HUES6 (cell line): Measurements from ENCODE around the gene APMAP.

Experiments
- H3K27ac ChIP-seq: 2 replicates; pipeline ENCODE4 v1.7.0; 2013; ENCODE audit warnings: low read depth, mild to moderate bottlenecking, low read length, inconsistent platforms
- H3K27me3 ChIP-seq: 2 replicates; pipeline ENCODE4 v1.6.1; 2013; ENCODE audit warnings: low read length; ENCODE audit not compliant: control insufficient read depth, insufficient read depth
- H3K36me3 ChIP-seq: 2 replicates; pipeline ENCODE4 v1.6.1; 2013; ENCODE audit warnings: low read length; ENCODE audit not compliant: control insufficient read depth, insufficient read depth
- H3K4me1 ChIP-seq: 2 replicates; pipeline ENCODE4 v1.6.1; 2013; ENCODE audit warnings: low read length; ENCODE audit not compliant: control insufficient read depth, insufficient read depth
- H3K4me3 ChIP-seq: 2 replicates; pipeline ENCODE4 v1.5.1; 2013; ENCODE audit warnings: low read depth, low read length
- H3K9ac ChIP-seq: one replicate; pipeline ENCODE4 v1.6.1; 2013; ENCODE audit warnings: mild to moderate bottlenecking, low read length
- H3K9me3 ChIP-seq: 2 replicates; pipeline ENCODE4 v1.6.1; 2013; ENCODE audit warnings: low read depth, low read length; ENCODE audit not compliant: control insufficient read depth, insufficient read depth

The APMAP gene

GRCh38 chr20:24992487-24993205, at the start of gene APMAP:
TSS of gene APMAP (minus strand) at chr20:24992751. CDS start at chr20:24992688, 63 bp downstream.
- peak within 1 kb of the TSS; percentile 91 for H3K9ac ChIP-seq
- peak within 1 kb of the TSS; percentile 60 for H3K27ac ChIP-seq
- peak within 1 kb of the TSS; percentile 99 for H3K4me3 ChIP-seq
- no peaks in the 10 kb centered on the region; the same call in 1 of the 2 replicates for H3K36me3 ChIP-seq
- no peaks in the 10 kb centered on the region for H3K9me3 ChIP-seq
- H3K4me1 ChIP-seq, result peaks cover 10% of the 10 kb centered on the region; the same call in 1 of the 2 replicates
- peaks cover 5% of the 10 kb centered on the region for H3K27me3 ChIP-seq

- Histone ChIP-seq H3K27ac (no peak overlapping the region), H3K36me3 (no peaks in the 10 kb centered on the region), H3K4me1 (no peaks in the 10 kb centered on the region), H3K4me3 (no peak overlapping the region), H3K27me3 (no peaks in the 10 kb centered on the region), H3K9ac (no peak overlapping the region), H3K9me3 (no peaks in the 10 kb centered on the region)
These were observed 49.4 kb upstream of the APMAP start for GRCh38 chr20:25041813-25042530.

- Histone ChIP-seq H3K9ac (no peak overlapping the region), H3K4me1 (no peaks in the 10 kb centered on the region)
These were observed 47.9 kb upstream of the APMAP start for GRCh38 chr20:25040438-25040831.

GRCh38 chr20:25039697-25040437, 47.3 kb upstream of the APMAP start:
- Histone ChIP-seq H3K4me1 (no peaks in the 10 kb centered on the region), H3K27me3 (no peaks in the 10 kb centered on the region), H3K36me3 (no peaks in the 10 kb centered on the region), H3K27ac (no peak overlapping the region), H3K9ac (no peak overlapping the region), H3K4me3 (no peak overlapping the region), H3K9me3 (no peaks in the 10 kb centered on the region)

More at GRCh38 chr20:25040438-25040831, 47.9 kb upstream of the APMAP start:
- Histone ChIP-seq H3K27ac (no peak overlapping the region), H3K4me3 (no peak overlapping the region), H3K9me3 (no peaks in the 10 kb centered on the region), H3K27me3 (no peaks in the 10 kb centered on the region), H3K36me3 (no peaks in the 10 kb centered on the region)

GRCh38 chr20:25038591-25039015, 46.1 kb upstream of the APMAP start:
- Histone ChIP-seq H3K4me1 (no peaks in the 10 kb centered on the region), H3K27ac (no peak overlapping the region), H3K27me3 (no peaks in the 10 kb centered on the region), H3K9me3 (no peaks in the 10 kb centered on the region), H3K36me3 (no peaks in the 10 kb centered on the region), H3K4me3 (no peak overlapping the region), H3K9ac (no peak overlapping the region)

- H3K27me3 ChIP-seq, result 0 out of 2 replicates have a peak, but pooled peaks cover 3% of the 10 kb centered on the region
- H3K4me1 ChIP-seq, result no peaks in the 10 kb centered on the region
- H3K27ac ChIP-seq, result no peak overlapping the region
- H3K9ac ChIP-seq, result no peak overlapping the region
- H3K36me3 ChIP-seq, result no peaks in the 10 kb centered on the region
- H3K4me3 ChIP-seq, result no peak overlapping the region
- H3K9me3 ChIP-seq, result no peaks in the 10 kb centered on the region
These were observed 45.5 kb upstream of the APMAP start for GRCh38 chr20:25038103-25038410.

GRCh38 chr20:25037288-25038102, 44.9 kb upstream of the APMAP start:
- Histone ChIP-seq H3K4me1 (peaks cover 3% of the 10 kb centered on the region; the same call in 1 of the 2 replicates), H3K27me3 (0 out of 2 replicates have a peak, but pooled peaks cover 5% of the 10 kb centered on the region), H3K9ac (no peak overlapping the region), H3K4me3 (no peak overlapping the region), H3K9me3 (no peaks in the 10 kb centered on the region), H3K27ac (no peak overlapping the region), H3K36me3 (no peaks in the 10 kb centered on the region)

- no peak overlapping the region for H3K4me3 ChIP-seq
- H3K27ac ChIP-seq, result no peak overlapping the region
- no peaks in the 10 kb centered on the region for H3K9me3 ChIP-seq
- no peaks in the 10 kb centered on the region for H3K36me3 ChIP-seq
- no peak overlapping the region for H3K9ac ChIP-seq
- 0 out of 2 replicates have a peak, but pooled peaks cover 5% of the 10 kb centered on the region for H3K27me3 ChIP-seq
- peaks cover 5% of the 10 kb centered on the region; the same call in 1 of the 2 replicates for H3K4me1 ChIP-seq
These were observed 43.9 kb upstream of the APMAP start for GRCh38 chr20:25036331-25036936.

- H3K9me3 ChIP-seq, result no peaks in the 10 kb centered on the region
- no peak overlapping the region for H3K27ac ChIP-seq
- no peak overlapping the region for H3K9ac ChIP-seq
- 0 out of 2 replicates have a peak, but pooled peaks cover 6% of the 10 kb centered on the region for H3K27me3 ChIP-seq
- H3K4me1 ChIP-seq, result peaks cover 5% of the 10 kb centered on the region; the same call in 1 of the 2 replicates
- H3K4me3 ChIP-seq, result no peak overlapping the region
- no peaks in the 10 kb centered on the region for H3K36me3 ChIP-seq
These were observed 43.4 kb upstream of the APMAP start for GRCh38 chr20:25035921-25036320.

- peaks cover 14% of the 10 kb centered on the region; the same call in 1 of the 2 replicates for H3K27me3 ChIP-seq
- no peak overlapping the region for H3K9ac ChIP-seq
- no peak overlapping the region for H3K4me3 ChIP-seq
- H3K36me3 ChIP-seq, result no peaks in the 10 kb centered on the region
- H3K9me3 ChIP-seq, result no peaks in the 10 kb centered on the region
- H3K4me1 ChIP-seq, result peaks cover 5% of the 10 kb centered on the region; the same call in 1 of the 2 replicates
- no peak overlapping the region for H3K27ac ChIP-seq
These were observed 41.4 kb upstream of the APMAP start for GRCh38 chr20:25033924-25034300.
